OCI-LY7 (cell line): ENCODE data around the gene SMARCAD1.

Source experiments
- CTCF ChIP-seq: fragments of 200-600 bp; sonication (generic); conservative IDR thresholded peaks from 2 replicates; pipeline ENCODE4 v1.5.1; 2014; ENCODE audit warnings: mild to moderate bottlenecking, antibody characterized with exemption, low read length, moderate library complexity, mixed read lengths
- EZH2phosphoT487 ChIP-seq: fragments of 200-600 bp; sonication (generic); IDR thresholded peaks from 2 replicates; pipeline ENCODE4 v1.6.1; 2018; ENCODE audit warnings: low read depth, borderline replicate concordance, mild to moderate bottlenecking, mixed run types, antibody characterized with exemption, low read length, moderate library complexity, mixed read lengths

- TF ChIP-seq CTCF (no peak), EZH2phosphoT487 (no peak)
Observed at GRCh38 chr4:94276204-94276603, 68.5 kb downstream of the SMARCAD1 start.
